Ovary (tissue), 9 donors: ENCODE measurements around the gene PCARE. TPM values are rescaled to one million over a fixed set of nuclear protein-coding genes. Genes with fewer than 3 reads are reported as not detected.

Source experiments
- DNase-seq, 5 donors: peaks; one replicate each; pipeline ENCODE4 v3.0.0-alpha.2; 2019 to 2020
- H3K27ac ChIP-seq, 2 donors: fragments of 200-600 bp; one replicate each; pipeline versions ENCODE4 v1.5.1 to v1.8.0; 2019 to 2022
- H3K27me3 ChIP-seq: fragments of 200-600 bp; one replicate; pipeline ENCODE4 v1.8.0; 2022
- H3K36me3 ChIP-seq: fragments of 200-600 bp; sonication (generic); one replicate; pipeline ENCODE4 v1.5.1; 2019
- H3K4me1 ChIP-seq: one replicate; pipeline ENCODE4 v1.8.1; 2013; ENCODE audit warnings: mild to moderate bottlenecking, moderate library complexity; ENCODE audit not compliant: insufficient read depth
- H3K4me3 ChIP-seq: fragments of 200-600 bp; sonication (generic); one replicate; pipeline ENCODE4 v1.5.1; 2017
- H3K9me3 ChIP-seq, 2 donors: fragments of 200-600 bp in 1 of 2; sonication (generic) in 1 of 2; one replicate each; pipeline versions ENCODE4 v1.5.1 to v1.8.1; 2013 to 2019; ENCODE audit warnings: mild to moderate bottlenecking in 1 of 2, moderate library complexity in 1 of 2
- CTCF ChIP-seq, 3 donors: fragments of 450-650 bp in 2 of 3; fragments of 200-600 bp in 1 of 3; IDR thresholded peaks; one replicate each; pipeline versions ENCODE4 v1.5.1 to v1.8.0; 2016 to 2022; ENCODE audit warnings: antibody characterized with exemption in 3 of 3, mild to moderate bottlenecking in 1 of 3
- EP300 ChIP-seq: sonication (generic); formaldehyde crosslinking; IDR thresholded peaks from one replicate; pipeline ENCODE4 v1.6.1; 2017; ENCODE audit warnings: antibody characterized with exemption
- POLR2A ChIP-seq: fragments of 450-650 bp; IDR thresholded peaks from one replicate; pipeline ENCODE4 v1.6.1; 2017; ENCODE audit warnings: antibody characterized with exemption, mild to moderate bottlenecking, moderate library complexity
- WGBS, 3 donors: extraction: QIAGEN DNeasy Blood & Tissue Kit in 1 of 3; methylation state at CpG; one replicate each; pipeline versions ENCODE4 v1.1.5 to v1.1.7; 2013 to 2017; 5-methylcytosine and 5-hydroxymethylcytosine counted together
- intact Hi-C, 4 donors: fragments of 100-400 bp; cut with DNase I; formaldehyde crosslinking; loops; one replicate each; pipeline versions ENCODE4 v1.11.0 to v1.15.1; 2022 to 2023
- polyA plus RNA-seq, 2 donors: library from polyadenylated mRNA; stranded (reverse); fragments of 200-250 nt in 1 of 2; fragments of 350-450 nt in 1 of 2; fragmentation: Illumina TruSeq in 1 of 2; extraction: RNeasy Lipid Tissue Mini Kit (QIAGEN cat#74804) in 1 of 2; gene quantifications; one replicate each; pipeline ENCODE4 v1.2.3, GENCODE V29; 2013 to 2014
- total RNA-seq, 7 donors: library from RNA; depleted of rRNA in 2 of 7; stranded (reverse); fragments of >200 nt in 2 of 7; fragmentation: NEBNext Ultra II Directional in 3 of 7; extraction: Animal tissue kit (Norgen Biotek cat#: 25700) in 3 of 7; gene quantifications; one replicate each; pipeline versions ENCODE4 v1.1.0 to v1.2.4, GENCODE V29; 2016 to 2023
- donor health status: DM: no; HTN: no; CAD: no; lungs with moderate emphysema.
- donor health status: DM: no; HTN: no; CAD: no.
- donor health status: Bipolar disorder and iron deficiency.
- donor health status: DM: yes; HTN: yes; CAD: no.
- donor health status: DM: no; HTN: no; CAD: no.
- donor health status: DM: yes; HTN: yes; CAD: no.

The PCARE gene
- total and polyA plus RNA-seq, 9 donors, result 0.08 to 0.50 (median 0.20) TPM

- DNase-seq, result no peak
- H3K27ac ChIP-seq, result no peak overlapping the region
- no peaks in the 10 kb centered on the region for H3K27me3 ChIP-seq
- TF ChIP-seq POLR2A, result no peak
- TF ChIP-seq EP300, result no peak
- no peak for TF ChIP-seq CTCF (IDR thresholded peaks at IDR 0.05)
- H3K4me3 ChIP-seq, result no peak overlapping the region
- no peaks in the 10 kb centered on the region for H3K36me3 ChIP-seq
- 78 to 85% (median 79%) methylated on average over 14 of the region's 14 CpGs for WGBS, 3 donors
- H3K4me1 ChIP-seq, result no peaks in the 10 kb centered on the region
- H3K9me3 ChIP-seq, result peaks cover 0 to 2% of the 10 kb centered on the region in 2 donors
- intact Hi-C loops, result no loop called here
Measured at GRCh38 chr2:29075894-29076705, 1.8 kb upstream of the PCARE start.

GRCh38 chr2:29073933-29074332, 390 bp downstream of the PCARE start:
- TF ChIP-seq POLR2A, result no peak
- no peak for TF ChIP-seq CTCF (IDR thresholded peaks at IDR 0.05)
- no peak for TF ChIP-seq EP300
- Histone ChIP-seq H3K27ac (no peak overlapping the region), H3K36me3 (no peaks in the 10 kb centered on the region), H3K9me3 (no peaks in the 10 kb centered on the region), H3K4me3 (no peak overlapping the region), H3K27me3 (no peaks in the 10 kb centered on the region), H3K4me1 (peaks cover 4% of the 10 kb centered on the region)
- no peak for DNase-seq
- intact Hi-C loops, result no loop called here
- WGBS, 3 donors, result 73 to 77% (median 75%) methylated on average over 4 of the region's 4 CpGs

GRCh38 chr2:29072971-29073725, 1.2 kb downstream of the PCARE start:
- WGBS, 3 donors, result 80 to 87% (median 80%) methylated on average over 12 of the region's 12 CpGs
- no peak for DNase-seq
- Histone ChIP-seq H3K27me3 (no peaks in the 10 kb centered on the region), H3K36me3 (no peaks in the 10 kb centered on the region), H3K27ac (no peak overlapping the region), H3K4me1 (peaks cover 4% of the 10 kb centered on the region), H3K4me3 (no peak overlapping the region), H3K9me3 (no peaks in the 10 kb centered on the region)
- intact Hi-C loops, result no loop called here
- TF ChIP-seq EP300 (no peak), POLR2A (no peak), CTCF (IDR thresholded peaks at IDR 0.05) (no peak)

GRCh38 chr2:29072251-29072650, 2.1 kb downstream of the PCARE start:
- WGBS, 3 donors, result 83 to 94% (median 88%) methylated on average over 8 of the region's 8 CpGs
- Histone ChIP-seq H3K27me3 (no peaks in the 10 kb centered on the region), H3K36me3 (no peaks in the 10 kb centered on the region), H3K9me3 (no peaks in the 10 kb centered on the region), H3K27ac (no peak overlapping the region), H3K4me3 (no peak overlapping the region), H3K4me1 (peaks cover 4% of the 10 kb centered on the region)
- TF ChIP-seq POLR2A, result no peak
- TF ChIP-seq EP300, result no peak
- no peak for TF ChIP-seq CTCF (IDR thresholded peaks at IDR 0.05)
- intact Hi-C loops, result no loop called here
- DNase-seq, result no peak
